ENCODE measurements around the gene YPEL2.

The YPEL2 gene

GRCh38 chr17:59357219-59357697 is 25.8 kb downstream of the YPEL2 start:
- no peak for DNase-seq

DNA sequence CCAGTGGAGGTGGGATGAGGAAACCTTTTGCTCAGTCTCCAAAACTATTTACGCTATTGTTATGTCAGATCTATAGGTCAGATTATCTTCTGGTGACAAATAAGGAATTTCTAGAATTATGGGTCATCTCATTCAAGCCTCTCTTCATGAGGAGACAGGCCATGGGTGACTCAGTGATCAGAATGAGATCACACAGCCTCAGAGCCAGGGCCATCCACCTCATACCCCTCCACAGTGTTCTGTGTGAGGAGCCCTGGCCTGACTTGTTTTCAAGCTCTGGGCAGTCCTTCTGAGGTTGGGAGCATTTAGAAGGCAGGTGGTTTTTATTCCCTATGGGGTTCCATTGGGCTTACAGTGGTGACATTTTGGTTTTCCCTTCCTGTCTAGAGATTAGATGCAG is 26.5 kb downstream of the YPEL2 start:
- DNase-seq, result no peak

GRCh38 chr17:59361386-59361785 is 29.9 kb downstream of the YPEL2 start:
- DNase-seq, result no peak

GRCh38 chr17:59361916-59362810 is 30.7 kb downstream of the YPEL2 start:
- DNase-seq, result no peak

GRCh38 chr17:59362811-59363205 is 31.4 kb downstream of the YPEL2 start:
- DNase-seq, result no peak

DNA sequence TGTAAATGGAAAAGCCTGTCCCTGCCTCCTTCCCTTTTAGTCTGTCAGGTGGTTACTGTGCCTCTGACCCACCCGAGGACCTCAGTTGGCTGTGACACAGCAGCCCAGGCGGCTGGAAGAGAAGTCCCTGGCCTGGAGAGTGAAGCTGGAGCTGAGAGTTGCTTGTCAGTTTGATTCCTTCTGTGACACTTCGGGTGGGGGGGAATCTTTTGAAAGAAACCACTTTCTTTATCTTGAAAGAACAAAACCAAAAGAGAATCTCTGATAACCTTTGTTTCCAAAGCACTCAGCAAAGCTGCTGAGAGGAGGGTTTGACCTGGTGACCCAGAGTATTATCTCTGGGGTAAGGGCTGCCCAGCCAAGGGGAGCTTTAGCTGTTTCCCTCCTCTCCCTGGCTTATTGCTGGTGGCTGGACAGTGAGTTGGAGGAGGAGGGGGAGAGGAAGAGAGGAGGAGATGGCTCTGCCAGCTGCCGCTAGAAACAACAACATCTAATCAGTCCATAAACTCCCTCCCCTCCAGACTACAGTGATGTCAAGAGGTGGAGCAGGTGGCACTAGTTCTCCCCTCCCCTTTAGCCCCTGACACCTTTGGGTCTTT is 34.0 kb downstream of the YPEL2 start:
- DNase-seq, result peak; percentile 59

DNA sequence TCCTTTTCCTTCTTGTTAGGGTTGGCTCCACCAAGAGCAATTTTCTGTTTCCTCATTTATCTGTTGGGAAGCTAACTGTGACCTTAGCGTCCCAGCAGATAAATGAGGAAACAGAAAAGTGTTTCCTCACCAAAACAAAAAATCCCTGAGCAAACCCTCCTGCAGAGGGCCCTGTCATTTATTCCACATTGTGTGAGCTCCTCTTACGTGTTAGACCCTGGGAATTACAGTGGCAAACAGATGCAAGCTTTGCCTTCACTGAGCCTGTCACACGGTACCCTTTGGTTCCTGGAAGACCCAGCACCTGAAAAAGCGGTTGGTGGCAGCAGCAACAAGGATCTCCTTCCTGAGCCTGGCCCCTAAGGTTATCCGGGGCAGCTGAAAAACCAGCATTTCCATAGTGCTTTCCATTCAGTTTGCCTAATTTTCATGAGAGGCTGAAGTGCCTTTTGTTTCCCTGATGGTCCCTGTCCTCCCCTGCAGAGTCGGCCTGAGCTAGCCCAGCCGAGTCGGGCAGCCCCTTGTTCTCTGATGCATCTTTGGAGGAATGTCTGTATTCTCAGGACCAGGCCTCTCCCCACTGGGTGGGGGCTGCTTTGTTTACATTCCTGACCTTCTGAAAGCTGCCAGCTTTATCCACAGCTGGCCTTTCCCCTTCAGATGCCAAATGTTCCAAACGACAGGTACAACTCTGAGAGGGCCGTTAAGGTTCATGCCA is 34.7 kb downstream of the YPEL2 start:
- peak; percentile 51 for DNase-seq

DNA sequence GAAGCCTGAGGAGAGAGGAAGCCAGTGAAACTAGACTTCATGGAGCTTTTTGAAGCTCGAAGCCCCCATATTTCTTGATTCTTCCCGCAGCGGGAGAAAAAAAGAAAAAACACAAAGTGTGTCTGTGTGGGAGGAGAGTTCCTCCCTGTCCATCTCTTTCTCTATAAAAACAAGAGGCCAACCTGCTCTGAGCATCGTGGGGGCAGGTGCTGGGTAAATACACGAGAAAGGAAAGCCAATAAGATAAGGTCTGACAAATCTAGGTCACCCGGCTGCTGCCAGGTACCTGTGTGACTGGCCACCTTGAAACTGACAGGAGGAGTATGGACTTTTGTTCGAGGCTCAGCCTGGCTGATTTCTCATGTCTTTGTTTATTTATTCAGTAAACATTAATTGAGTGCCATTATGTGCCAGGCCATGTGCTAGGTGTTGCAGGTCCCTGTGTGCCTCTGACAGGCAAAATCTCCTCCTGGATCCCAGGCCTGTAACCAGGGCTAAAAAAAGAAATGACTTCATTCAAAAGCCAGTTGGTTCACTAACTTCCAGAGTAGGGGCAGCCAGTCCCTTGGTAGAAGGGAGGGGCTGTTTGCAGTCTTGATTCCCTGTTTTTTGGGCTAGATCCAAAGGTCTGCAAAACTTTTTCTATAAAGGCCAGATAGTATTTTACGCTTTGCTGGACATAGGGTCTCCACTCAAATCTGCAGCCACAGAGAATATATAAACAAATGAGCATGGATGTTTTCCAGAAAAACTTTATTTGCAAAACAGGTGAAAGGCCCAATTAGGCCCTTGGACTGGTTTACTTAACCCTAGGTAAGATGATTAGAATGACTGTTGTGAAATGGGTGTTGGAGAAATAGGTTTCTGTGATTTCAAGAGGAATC is 35.6 kb downstream of the YPEL2 start:
- DNase-seq, result peak; percentile 95

- no peak for DNase-seq
Measured at GRCh38 chr17:59367657-59368045, 36.2 kb downstream of the YPEL2 start.

DNA sequence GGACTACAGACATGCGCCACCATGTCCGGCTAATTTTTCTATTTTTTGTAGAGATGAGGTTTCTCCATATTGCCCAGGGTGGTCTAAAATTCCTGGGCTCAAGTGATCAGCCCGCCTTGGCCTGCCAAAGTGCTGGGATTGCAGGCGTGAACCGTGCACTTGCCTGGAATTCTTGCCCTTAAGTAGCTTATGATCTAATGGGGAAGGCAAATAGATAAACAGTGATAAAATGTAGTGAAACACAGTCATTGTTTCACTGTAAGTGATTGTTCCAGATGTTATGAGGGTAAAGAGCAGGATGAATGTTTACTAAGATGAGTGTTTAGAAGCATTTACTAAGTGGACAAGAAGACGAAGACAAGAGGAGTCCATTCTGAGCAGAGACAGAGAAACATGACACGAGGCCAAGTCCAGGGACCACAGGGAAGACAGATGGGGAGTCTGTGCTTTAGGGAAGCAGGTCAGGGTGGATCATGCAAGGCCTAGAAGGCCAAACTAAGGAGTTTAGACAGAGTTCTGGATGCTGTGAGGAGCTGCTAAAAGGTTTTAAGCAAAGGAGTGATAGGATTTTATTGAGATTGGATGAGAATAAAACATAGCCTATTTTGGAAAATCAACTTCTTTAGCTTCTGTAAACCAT is 36.9 kb downstream of the YPEL2 start:
- no peak for DNase-seq

DNA sequence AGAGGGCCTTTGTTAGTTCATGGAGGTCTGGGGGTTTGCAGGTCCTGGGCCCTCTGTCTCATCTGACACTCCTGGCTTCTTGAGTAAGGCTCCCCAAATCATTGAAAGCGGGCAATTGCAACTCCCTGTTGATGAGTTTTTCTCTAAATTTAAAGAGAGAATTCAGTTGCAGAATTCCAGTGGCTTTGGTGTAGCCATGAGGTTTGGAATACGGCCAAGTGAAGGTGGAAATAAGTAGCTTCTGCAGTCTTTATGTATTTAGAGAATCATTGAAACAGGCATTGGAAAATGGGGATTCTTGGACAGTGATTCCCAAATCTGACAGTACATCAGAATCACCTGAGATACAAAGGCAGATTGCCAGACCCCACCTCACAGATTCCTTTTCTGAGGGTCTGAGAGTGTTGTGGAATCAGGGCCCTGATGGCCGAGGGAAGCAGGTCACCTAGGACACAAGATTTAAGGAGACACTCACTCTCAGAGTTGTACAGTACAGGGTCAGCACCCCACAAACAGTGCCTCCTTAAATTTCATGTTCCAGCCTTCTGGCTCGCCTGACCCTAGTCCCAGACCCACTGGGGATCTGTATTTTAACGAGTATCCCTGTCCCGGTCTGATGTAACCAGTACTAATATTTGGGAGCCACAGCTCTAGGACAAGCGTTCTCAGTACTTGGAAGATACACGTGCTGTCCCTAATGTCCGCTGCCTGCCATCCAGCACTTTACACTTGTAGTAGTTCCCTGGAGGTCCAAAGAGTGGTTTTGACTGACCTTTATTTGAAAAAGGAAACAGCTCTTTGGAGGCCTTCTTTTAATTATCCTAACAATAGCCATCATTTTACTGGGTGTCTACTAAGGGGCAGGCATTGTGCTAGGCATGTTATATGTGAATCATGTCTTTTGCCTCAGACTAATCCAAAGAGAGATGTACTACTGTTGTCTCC is 37.8 kb downstream of the YPEL2 start:
- no peak for DNase-seq

DNA sequence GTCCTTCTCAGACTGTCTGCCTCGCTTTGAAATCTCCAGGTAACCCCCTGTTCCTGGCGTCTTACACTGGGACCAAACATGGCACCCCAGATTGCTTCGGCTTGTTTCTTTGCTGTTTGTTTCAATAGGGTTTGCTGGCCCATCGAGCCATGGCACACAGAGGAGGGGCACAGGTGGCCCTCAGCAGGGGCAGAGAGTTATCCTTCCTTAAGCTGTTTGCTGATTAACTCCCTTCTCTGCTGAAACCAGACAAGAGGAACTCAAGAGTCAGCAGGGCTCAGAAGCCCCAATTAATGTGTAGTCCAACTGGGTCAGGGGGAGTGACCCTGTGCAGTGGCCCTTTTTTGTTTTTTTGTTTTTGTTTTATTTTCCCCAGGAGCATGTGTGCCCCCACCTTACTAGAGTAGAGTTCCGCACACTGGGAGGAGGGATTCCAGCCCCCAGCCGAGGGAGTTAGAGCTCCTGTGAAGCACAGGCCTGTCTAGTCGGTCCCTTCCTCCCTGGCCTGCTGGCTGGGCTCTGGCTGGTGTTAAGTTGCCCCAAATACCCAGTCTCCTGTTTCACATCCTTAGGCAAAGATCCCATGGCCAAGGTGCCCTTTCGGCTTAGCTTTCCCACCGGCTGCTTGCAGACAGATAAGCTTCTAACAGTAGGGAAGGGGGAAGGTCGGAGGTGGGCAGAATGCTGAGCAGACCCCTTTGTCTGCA is 39.3 kb downstream of the YPEL2 start:
- no peak for DNase-seq

GRCh38 chr17:59371416-59372100 is 40.1 kb downstream of the YPEL2 start:
- DNase-seq, result no peak

- peak; percentile 30 for DNase-seq
Measured at GRCh38 chr17:59372138-59372751, 40.8 kb downstream of the YPEL2 start.

- no peak for DNase-seq
Measured at GRCh38 chr17:59373882-59374495, 42.5 kb downstream of the YPEL2 start.

GRCh38 chr17:59374612-59375011 is 43.2 kb downstream of the YPEL2 start:
- DNase-seq, result no peak

DNA sequence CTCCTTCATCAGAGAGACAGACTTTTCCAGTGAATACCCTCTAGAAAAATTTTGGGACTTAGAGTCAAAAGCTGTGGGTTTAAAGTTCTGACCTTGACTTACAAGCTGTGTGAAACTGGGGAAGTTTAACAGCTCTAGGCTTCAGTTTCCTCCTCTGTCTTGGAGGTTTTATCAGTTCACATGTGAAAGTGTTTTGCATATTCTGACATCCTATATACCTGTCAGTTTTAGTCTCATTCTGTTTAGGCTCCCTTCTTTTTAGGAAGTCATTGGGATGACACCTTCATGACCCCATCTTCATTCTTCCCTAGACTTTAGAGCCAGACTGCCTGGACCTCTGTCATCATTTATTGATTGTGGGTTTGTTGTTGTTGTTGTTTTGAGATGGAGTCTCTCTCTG is 44.4 kb downstream of the YPEL2 start:
- no peak for DNase-seq

GRCh38 chr17:59376506-59376905 is 45.1 kb downstream of the YPEL2 start:
- no peak for DNase-seq

GRCh38 chr17:59377410-59377809 is 46.0 kb downstream of the YPEL2 start:
- DNase-seq, result peak; percentile 69
